ENCODE measurements around the gene DHRS1.
"Not testable (repeated sequence)": the region's sequence is repeated elsewhere in the genome, so short reads cannot be mapped to it uniquely, and the experiment has no call there.

Gene DHRS1

GRCh38 chr14:24251880-24252288 lies 47.7 kb downstream of the DHRS1 start:
- DNase-seq (ENCODE audit: low spot score) (no peak), FAIRE-seq (no peak)

GRCh38 chr14:24250354-24250753 lies 49.2 kb downstream of the DHRS1 start:
- DNase-seq (ENCODE audit: low spot score) (no peak), FAIRE-seq (no peak)

GRCh38 chr14:24249230-24250021 lies 50.2 kb downstream of the DHRS1 start:
- no peak for FAIRE-seq

GRCh38 chr14:24247422-24247821 lies 52.2 kb downstream of the DHRS1 start:
- no peak for FAIRE-seq
- no peak for DNase-seq (ENCODE audit: low spot score)

More at GRCh38 chr14:24249230-24250021, 50.2 kb downstream of the DHRS1 start:
- no peak for DNase-seq (ENCODE audit: low spot score)

- no peak for FAIRE-seq
- no peak for DNase-seq (ENCODE audit: low spot score)
Measured at GRCh38 chr14:24246765-24247212, 52.8 kb downstream of the DHRS1 start.

GRCh38 chr14:24245350-24245749 lies 54.2 kb downstream of the DHRS1 start:
- FAIRE-seq; DNase-seq (ENCODE audit: low spot score): not testable (repeated sequence)

GRCh38 chr14:24243336-24243836 lies 56.2 kb downstream of the DHRS1 start:
- peak; percentile 27 for DNase-seq (ENCODE audit: low spot score)
- FAIRE-seq = no peak

- DNase-seq (ENCODE audit: low spot score) = peak; percentile 97
- no peak for FAIRE-seq
Measured at GRCh38 chr14:24241829-24242443, 57.6 kb downstream of the DHRS1 start.

Data from urothelium cell line (cell line).